GM08714 (cell line): ENCODE measurements around the gene DNAL1.
A peak's percentile ranks its signal among the peaks of the same experiment; 100 is the strongest.
"Not testable (repeated sequence)": the region's sequence is repeated elsewhere in the genome, so short reads cannot be mapped to it uniquely, and the experiment has no call there.

Experiments used
- H3K4me3 ChIP-seq: fragments of 200-500 bp; sonication (Bioruptor generic); 2 replicates; pipeline ENCODE4 v1.5.1; 2014; ENCODE audit warnings: mild to moderate bottlenecking, low read length, inconsistent platforms
- ZNF274 ChIP-seq: IDR thresholded peaks from 2 replicates; pipeline ENCODE4 v1.6.1; 2012; ENCODE audit warnings: mild to moderate bottlenecking, low read depth, low read length

DNAL1 gene

DNA sequence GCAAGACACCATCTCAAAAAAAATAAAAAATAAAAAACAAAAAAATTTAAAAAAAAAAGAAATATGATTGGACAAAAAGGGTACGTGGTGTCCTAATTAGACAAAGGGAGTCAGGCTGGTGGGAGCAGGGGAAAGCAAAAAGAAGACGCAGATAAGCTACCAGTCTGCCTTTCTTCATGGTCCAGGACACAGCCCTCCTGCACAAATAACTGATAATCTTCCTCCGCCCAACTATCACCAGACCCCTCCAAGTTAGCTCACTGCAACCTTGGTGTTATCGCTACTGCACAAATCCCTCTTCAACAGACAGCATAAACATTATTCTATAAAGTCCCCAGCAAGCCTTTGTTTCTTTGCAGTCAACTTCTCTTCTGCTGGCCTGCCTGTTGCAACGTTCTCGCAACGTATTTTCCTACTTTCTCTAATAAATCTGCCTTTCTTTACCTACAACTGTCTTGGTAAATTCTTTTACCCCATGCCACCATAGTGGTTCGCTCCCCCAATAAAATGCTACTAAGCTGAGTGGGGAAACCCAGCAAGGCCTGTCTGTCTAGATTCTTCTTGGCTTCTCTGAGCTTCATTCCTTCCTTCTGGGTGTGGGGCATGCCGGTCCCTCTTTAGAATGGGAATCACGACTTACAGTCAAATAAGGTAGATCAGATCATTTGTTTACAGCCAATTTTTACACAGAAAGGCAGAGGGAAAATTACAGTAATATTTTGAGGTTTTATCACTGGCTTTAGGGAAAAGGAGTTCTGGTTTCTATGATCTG lies 14.6 kb upstream of the DNAL1 start:
- no peak overlapping the region for H3K4me3 ChIP-seq
- no peak for TF ChIP-seq ZNF274

DNA sequence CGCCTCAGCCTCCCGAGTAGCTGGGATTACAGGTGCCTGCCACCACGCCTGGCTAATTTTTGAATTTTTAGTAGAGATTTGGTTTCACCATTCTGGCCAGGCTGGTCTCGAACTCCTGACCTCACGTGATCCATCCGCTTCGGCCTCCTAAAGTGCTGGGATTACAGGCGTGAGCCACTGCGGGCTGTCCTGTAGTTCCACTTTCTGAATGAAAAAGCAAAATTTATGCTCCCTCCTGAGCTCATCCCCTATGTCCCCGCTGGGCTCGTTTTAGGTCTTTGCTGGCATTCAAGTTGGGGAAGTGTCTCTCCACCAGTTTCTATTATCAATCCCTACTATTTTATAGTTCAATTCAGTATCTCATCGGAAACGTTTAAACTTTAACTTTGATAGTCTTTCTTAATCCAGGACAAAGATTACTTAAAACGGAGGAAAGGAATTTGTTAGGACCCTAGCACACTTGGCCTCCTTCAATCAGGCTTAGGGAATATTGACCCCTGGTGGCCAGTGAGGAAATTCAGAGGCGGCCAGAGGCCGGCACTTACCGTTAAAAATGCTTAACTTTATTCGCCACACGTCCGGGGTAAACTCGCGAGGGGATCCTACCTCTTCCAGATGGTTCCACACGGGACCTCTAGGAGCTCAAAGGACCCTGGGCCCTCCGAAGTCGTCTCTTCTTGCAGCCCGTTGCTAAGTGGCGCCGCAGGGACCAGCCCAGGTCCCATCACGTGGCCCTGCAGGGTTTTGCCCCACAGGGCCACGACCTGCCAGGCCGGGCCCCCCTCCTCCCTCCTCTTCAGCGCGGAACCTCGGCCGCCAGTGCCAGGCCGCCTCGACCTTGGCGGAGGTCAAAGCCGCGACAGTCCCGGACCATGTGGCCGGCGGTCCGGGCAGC lies 11.4 kb upstream of the DNAL1 start:
- peak overlapping the region; percentile 45; the same call in 1 of the 2 replicates for H3K4me3 ChIP-seq

DNA sequence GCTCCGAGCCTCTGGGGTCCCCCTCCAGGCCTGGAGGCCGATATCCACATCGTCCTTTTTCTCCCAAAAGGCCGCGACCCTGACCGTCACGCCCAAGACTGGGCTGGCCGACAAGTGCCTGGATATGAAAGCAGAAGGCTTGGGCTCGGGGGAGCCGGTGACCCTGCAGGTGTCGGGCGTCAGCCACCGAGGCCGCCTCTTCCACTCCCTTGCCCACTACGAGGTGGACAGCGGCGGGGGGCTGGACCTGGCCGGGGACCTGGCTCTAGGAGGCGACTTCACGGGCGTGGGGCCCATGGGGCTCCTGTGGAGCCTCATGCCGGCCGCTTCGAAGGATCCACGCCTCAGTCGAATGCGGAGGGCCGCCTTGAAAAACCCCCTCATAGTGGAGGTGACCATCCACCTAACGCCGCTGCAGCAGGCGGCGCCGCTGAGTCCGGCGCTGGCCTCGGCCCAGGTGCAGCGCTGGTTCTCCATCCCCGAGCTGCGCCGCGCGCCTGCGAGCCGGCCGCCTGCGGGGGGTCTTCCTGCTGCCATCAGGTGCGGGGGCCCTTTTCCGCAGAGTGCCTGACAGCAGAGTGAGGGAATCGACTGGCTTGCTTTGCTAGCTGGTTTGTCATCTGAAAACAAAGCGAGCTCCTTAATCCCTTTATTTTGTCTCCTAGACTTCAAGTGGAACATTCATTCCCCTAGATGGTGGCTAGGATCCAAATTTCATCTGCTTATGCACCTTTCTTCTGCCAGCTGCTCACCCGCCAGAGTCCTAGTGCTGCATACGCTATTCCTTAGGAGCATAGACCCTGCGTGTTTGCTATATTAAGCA lies 10.6 kb upstream of the DNAL1 start:
- H3K4me3 ChIP-seq = peak overlapping the region; percentile 45; the same call in 1 of the 2 replicates
- no peak for TF ChIP-seq ZNF274

More for the DNA sequence above, 11.4 kb upstream of the DNAL1 start:
- TF ChIP-seq ZNF274 = no peak

DNA sequence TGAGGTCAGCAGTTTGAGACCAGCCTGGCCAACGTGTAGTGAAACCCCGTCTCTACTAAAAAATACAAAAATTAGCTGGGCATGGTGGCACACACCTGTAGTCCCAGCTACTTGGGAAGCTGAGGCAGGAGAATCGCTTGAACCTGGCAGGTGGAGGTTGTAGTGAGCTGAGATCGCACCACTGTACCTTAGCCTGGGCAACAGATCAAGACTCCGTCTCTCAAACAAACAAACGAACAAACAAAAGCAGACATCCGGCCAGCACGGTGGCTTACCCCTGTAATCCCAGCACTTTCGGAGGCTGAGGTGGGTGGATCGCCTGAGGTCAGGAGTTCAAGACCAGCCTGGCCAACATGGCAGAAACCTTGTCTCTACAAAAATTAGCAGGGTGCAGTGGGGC lies 8.4 kb upstream of the DNAL1 start:
- H3K4me3 ChIP-seq = not testable (repeated sequence)

DNA sequence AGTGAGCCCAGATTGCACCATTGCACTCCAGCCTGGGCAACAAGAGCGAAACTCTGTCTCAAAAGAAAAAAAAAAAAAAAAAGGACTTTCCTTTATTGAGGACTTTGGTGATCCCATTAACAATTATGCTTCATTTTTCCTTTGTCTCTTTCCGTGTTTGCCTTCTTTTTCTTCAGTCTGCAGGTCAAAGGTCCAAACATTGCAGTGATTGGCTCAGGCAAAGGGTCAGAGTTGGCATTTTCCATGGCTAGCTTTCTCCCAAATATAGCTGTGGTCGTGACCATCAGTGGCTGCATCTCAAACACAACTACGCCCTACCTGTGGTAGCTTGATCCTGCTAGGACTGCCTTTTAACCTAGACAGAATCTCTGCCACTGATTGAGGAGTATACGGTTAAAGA lies 7.0 kb upstream of the DNAL1 start:
- TF ChIP-seq ZNF274 = no peak

DNA sequence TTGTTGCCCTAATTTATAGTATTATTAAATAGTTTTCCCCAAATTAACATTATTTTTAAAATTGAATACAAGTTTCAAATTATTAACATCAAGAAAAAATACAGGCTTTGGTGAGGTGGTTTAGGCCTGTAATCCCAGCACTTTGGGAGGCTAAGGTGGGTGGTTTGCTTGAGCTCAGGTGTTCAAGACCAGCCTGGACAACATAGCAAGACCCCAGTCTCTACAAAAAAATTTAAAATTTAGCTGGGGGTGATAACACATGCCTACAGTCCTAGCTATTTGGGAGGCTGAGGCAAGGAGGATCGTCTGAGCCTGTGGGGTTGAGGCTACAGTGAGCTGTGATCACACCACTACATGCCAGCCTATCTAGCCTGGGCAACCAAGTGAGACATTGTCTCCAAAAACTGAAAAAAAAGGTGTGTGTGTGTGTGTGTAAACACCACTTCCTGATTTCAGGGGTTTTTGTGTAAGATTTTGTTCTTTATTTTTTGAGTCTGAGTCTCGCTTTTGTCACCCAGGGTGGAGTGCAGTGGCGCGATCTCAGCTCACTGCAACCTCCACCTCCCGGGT lies 3.9 kb upstream of the DNAL1 start:
- no peak overlapping the region for H3K4me3 ChIP-seq
- no peak for TF ChIP-seq ZNF274

More for the DNA sequence above, 7.0 kb upstream of the DNAL1 start:
- H3K4me3 ChIP-seq = no peak overlapping the region

DNA sequence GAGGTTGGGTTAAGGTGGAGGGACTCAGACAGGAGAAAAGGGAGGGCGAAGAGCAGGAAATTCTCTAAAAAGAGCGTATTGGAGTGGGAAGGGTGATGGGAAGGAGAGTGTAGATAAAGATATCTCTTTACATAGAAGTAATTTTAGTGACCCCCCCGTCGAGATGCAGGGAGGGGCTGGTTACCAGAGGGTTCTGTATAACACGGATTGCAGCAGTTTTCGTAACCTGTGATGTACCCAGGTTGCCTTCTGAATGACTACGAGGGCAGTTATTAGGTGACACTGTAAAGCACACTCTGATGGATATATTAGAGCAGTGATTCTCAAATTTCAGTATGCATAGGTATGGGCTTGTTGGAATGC lies 443 bp downstream of the DNAL1 start:
- peak overlapping the region; percentile 84 for H3K4me3 ChIP-seq
- no peak for TF ChIP-seq ZNF274

DNA sequence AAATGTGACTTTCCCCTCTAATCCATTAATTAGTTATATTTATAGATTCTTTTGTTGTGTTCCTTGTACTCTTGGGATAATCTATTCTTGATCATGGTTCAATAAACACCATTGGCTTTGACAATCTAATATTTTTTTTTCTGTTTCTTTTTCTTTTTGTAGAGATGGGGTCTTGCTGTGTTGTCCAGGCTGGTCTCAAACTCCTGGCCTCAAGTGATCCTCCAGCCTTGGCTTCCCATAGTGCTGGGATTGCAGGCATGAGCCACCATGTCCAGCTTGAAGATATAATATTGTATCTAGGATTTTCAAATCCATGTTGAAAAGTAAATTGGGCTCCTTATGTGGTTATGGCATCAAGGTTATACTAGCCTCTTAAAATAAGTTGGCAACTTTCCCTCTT lies 6.2 kb downstream of the DNAL1 start:
- no peak overlapping the region for H3K4me3 ChIP-seq
- TF ChIP-seq ZNF274 = no peak

DNA sequence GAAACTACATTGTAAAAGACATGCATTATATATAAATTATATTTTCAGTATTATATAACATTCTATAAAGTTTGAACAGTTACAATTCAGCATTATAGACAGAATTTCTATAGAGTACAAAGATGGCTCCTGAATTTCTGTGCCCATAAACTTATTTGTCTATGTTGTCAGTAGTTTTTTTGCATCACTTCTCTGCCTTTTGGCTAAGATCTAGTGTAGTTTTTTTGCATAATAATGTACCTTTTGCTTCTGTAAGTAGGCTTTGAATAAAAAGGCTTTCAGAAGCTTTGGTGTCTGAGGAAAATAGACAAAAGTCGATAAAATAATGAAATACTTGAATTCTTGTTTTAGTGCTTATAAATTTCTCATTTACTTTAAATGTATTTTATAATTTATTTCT lies 11.1 kb downstream of the DNAL1 start:
- no peak for TF ChIP-seq ZNF274
- no peak overlapping the region for H3K4me3 ChIP-seq

DNA sequence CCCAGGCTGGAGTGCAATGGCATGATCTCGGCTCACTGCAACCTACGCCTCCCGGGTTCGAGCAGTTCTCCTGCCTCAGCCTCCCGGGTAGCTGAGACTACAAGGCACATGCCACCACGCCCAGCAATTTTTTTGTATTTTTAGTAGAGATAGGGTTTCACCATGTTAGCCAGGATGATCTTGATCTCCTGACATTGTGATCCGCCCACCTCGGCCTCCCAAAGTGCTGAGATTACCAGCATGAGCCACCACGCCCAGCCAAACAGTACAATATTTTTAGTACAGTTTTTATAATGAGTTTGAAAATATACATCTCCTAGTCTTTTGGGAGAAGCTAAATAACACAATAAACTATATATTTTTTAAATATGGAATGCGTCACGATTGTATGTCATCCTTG lies 14.4 kb downstream of the DNAL1 start:
- not testable (repeated sequence) for H3K4me3 ChIP-seq

DNA sequence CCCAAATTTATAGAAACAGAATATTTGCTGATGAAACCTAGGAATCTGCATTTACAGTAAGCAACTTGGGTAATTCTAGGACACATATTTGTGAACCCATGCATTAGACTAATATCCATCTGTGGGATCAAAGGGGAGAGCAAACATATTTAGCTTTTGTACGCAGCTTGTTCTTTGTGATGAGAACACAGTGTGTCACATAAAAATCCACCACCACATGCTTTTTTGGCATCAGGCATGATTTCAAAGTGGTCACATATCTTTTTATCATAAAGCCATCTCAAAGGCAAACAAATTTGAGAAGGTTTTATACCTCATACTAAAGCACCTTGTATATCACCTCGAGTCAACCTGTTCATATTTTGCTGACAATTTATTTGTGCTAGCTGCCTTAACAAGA lies 15.7 kb downstream of the DNAL1 start:
- TF ChIP-seq ZNF274 = no peak
- H3K4me3 ChIP-seq = no peak overlapping the region

DNA sequence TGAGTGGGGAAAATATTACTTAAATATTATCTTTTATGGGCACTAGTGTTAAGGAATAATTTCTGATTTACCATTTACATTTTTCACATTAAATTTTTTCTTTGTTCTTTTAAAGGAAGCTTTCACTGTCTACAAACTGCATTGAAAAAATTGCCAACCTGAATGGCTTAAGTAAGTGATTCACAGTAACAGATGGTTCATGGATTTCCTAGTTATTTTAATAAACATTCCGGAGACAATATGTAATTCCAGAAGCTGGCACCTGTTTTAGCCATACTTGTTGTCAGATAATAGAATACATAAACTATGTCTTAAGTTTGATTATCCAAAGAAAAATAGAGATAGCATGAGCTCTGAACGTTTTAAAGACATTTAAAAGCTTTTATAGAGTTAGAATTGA lies 17.1 kb downstream of the DNAL1 start:
- TF ChIP-seq ZNF274 = no peak
- H3K4me3 ChIP-seq = no peak overlapping the region

DNA sequence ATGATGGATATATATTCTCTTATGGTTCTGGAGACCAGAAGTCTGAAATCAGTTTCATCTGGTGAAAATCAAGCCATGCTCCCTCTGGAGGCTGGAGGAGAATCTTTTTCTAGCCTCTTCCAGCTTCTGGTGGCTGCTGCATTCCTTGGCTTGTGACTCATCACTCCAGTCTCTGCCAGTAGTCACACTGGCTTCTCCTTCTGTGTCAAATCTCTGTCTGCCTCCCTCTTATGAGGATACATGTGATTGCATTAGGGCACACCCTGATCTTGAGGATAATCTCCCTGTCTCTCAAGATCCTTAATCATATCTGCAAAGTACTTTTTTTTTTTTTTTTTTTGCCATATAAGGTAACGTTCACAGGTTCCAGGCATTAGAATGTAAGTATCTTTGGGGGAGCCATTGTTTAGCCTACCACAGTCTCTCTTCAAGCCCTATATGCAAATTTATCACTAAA lies 17.7 kb downstream of the DNAL1 start:
- TF ChIP-seq ZNF274 = no peak
- no peak overlapping the region for H3K4me3 ChIP-seq
